WTC11 (cell line): ENCODE results near the gene TMC6. TPM values are rescaled to one million over a fixed set of nuclear protein-coding genes. Genes with fewer than 3 reads are reported as not detected.

ENCODE experiments used
- ATAC-seq: fragments of 200-7000 bp; cut with Tn5 transposase; 2 replicates; pipeline ENCODE4 v1.10.0; 2021; ENCODE audit warnings: mild to moderate bottlenecking, moderate library complexity
- CTCF ChIA-PET: fragments of 300-600 bp; sonication (Branson Sonifier 250); formaldehyde crosslinking; loops from one replicate; lab custom pipeline; 2021; ENCODE audit warnings: antibody characterized with exemption; lab: Charles Lee
- POLR2A ChIA-PET: fragments of 350-600 bp; sonication (Branson Sonifier 250); formaldehyde crosslinking; loops from one replicate; lab custom pipeline; 2021; ENCODE audit warnings: antibody characterized with exemption; lab: Charles Lee
- DNase-seq: peaks from one replicate; pipeline ENCODE4 v3.0.0; 2021; ENCODE audit warnings: low spot score
- H3K27ac Mint-ChIP-seq: 2 replicates; pipeline ENCODE4 v1.8.0; 2021; ENCODE audit warnings: mixed read lengths
- H3K27me3 Mint-ChIP-seq: 2 replicates; pipeline ENCODE4 v1.8.0; 2021; ENCODE audit warnings: low read depth, mild to moderate bottlenecking, moderate library complexity, mixed read lengths
- H3K36me3 Mint-ChIP-seq: 2 replicates; pipeline ENCODE4 v1.8.0; 2021; ENCODE audit warnings: mixed read lengths
- H3K4me1 Mint-ChIP-seq: 2 replicates; pipeline ENCODE4 v1.8.0; 2022; ENCODE audit warnings: mixed read lengths
- H3K4me3 Mint-ChIP-seq: 2 replicates; pipeline ENCODE4 v1.8.0; 2021; ENCODE audit warnings: mild to moderate bottlenecking, moderate library complexity, mixed read lengths
- H3K9me3 Mint-ChIP-seq: 2 replicates; pipeline ENCODE4 v1.8.0; 2021; ENCODE audit warnings: mixed read lengths
- ATF6 ChIP-seq: sonication (generic); formaldehyde crosslinking; IDR thresholded peaks from 2 replicates; pipeline ENCODE4 v1.8.1; 2023; ENCODE audit warnings: mild to moderate bottlenecking, missing genetic modification reagents
- CREB1 ChIP-seq: sonication (generic); formaldehyde crosslinking; IDR thresholded peaks from 2 replicates; pipeline ENCODE4 v1.8.0; 2023; ENCODE audit warnings: mild to moderate bottlenecking, missing genetic modification reagents
- CTCF ChIP-seq: fragments of 200-600 bp; IDR thresholded peaks from 2 replicates; pipeline ENCODE4 v1.8.0; 2022; ENCODE audit warnings: antibody characterized with exemption
- E2F4 ChIP-seq: sonication (generic); formaldehyde crosslinking; IDR thresholded peaks from 2 replicates; pipeline ENCODE4 v1.8.1; 2022; ENCODE audit warnings: low read depth, mild to moderate bottlenecking, moderate library complexity, missing genetic modification reagents, borderline replicate concordance
- ELF4 ChIP-seq: sonication (generic); formaldehyde crosslinking; IDR thresholded peaks from 2 replicates; pipeline ENCODE4 v1.8.1; 2022; ENCODE audit warnings: low read depth, mild to moderate bottlenecking, moderate library complexity, missing genetic modification reagents
- FOXK1 ChIP-seq: sonication (generic); formaldehyde crosslinking; IDR thresholded peaks from 2 replicates; pipeline ENCODE4 v1.8.0; 2022; ENCODE audit warnings: mild to moderate bottlenecking, moderate library complexity, missing genetic modification reagents
- FOXP4 ChIP-seq: sonication (generic); formaldehyde crosslinking; IDR thresholded peaks from 2 replicates; pipeline ENCODE4 v1.8.0; 2022; ENCODE audit warnings: mild to moderate bottlenecking, missing genetic modification reagents
- MAX ChIP-seq: sonication (generic); formaldehyde crosslinking; IDR thresholded peaks from 2 replicates; pipeline ENCODE4 v1.8.0; 2022; ENCODE audit warnings: mild to moderate bottlenecking, missing genetic modification reagents
- MLX ChIP-seq: sonication (generic); formaldehyde crosslinking; IDR thresholded peaks from 2 replicates; pipeline ENCODE4 v1.8.1; 2023; ENCODE audit warnings: mild to moderate bottlenecking, missing genetic modification reagents, moderate library complexity
- NFE2L1 ChIP-seq: sonication (generic); formaldehyde crosslinking; IDR thresholded peaks from 2 replicates; pipeline ENCODE4 v1.8.1; 2023; ENCODE audit warnings: missing genetic modification reagents
- PRDM15 ChIP-seq: sonication (generic); formaldehyde crosslinking; IDR thresholded peaks from 2 replicates; pipeline ENCODE4 v1.8.0; 2022; ENCODE audit warnings: missing genetic modification reagents
- RELA ChIP-seq: sonication (generic); formaldehyde crosslinking; IDR thresholded peaks from 2 replicates; pipeline ENCODE4 v1.8.1; 2022; ENCODE audit warnings: missing genetic modification reagents, mild to moderate bottlenecking, borderline replicate concordance
- RORB ChIP-seq: fragments of 250-450 bp; sonication (Bioruptor Pico); IDR thresholded peaks from 2 replicates; pipeline ENCODE4 v1.9.0; 2021; ENCODE audit warnings: mild to moderate bottlenecking
- TEAD1 ChIP-seq: sonication (generic); formaldehyde crosslinking; IDR thresholded peaks from 2 replicates; pipeline ENCODE4 v1.8.0; 2022; ENCODE audit warnings: mild to moderate bottlenecking, missing genetic modification reagents
- TEAD4 ChIP-seq: sonication (generic); formaldehyde crosslinking; IDR thresholded peaks from 2 replicates; pipeline ENCODE4 v1.8.0; 2022; ENCODE audit warnings: mild to moderate bottlenecking, missing genetic modification reagents
- TP53 ChIP-seq: sonication (generic); formaldehyde crosslinking; IDR thresholded peaks from 2 replicates; pipeline ENCODE4 v1.8.1; 2023; ENCODE audit warnings: mild to moderate bottlenecking, missing genetic modification reagents
- ZNF121 ChIP-seq: sonication (generic); formaldehyde crosslinking; IDR thresholded peaks from 2 replicates; pipeline ENCODE4 v1.8.0; 2023; ENCODE audit warnings: missing genetic modification reagents
- ZNF219 ChIP-seq: sonication (generic); formaldehyde crosslinking; IDR thresholded peaks from 2 replicates; pipeline ENCODE4 v1.8.0; 2023; ENCODE audit warnings: missing genetic modification reagents, mild to moderate bottlenecking, borderline replicate concordance
- ZNF423 ChIP-seq: fragments of 250-450 bp; sonication (Bioruptor Pico); IDR thresholded peaks from 2 replicates; pipeline ENCODE4 v2.1.2; 2022; ENCODE audit warnings: mild to moderate bottlenecking, moderate library complexity
- ZNF671 ChIP-seq: fragments of 250-450 bp; sonication (Bioruptor Pico); IDR thresholded peaks from 2 replicates; pipeline ENCODE4 v1.8.0; 2021; ENCODE audit warnings: mild to moderate bottlenecking
- ZSCAN18 ChIP-seq: fragments of 250-450 bp; sonication (Bioruptor Pico); IDR thresholded peaks from 2 replicates; pipeline ENCODE4 v2.1.2; 2022; ENCODE audit warnings: mild to moderate bottlenecking, moderate library complexity
- total RNA-seq: library from RNA; stranded (reverse); gene quantifications from 3 replicates; pipeline ENCODE4 v1.2.3, GENCODE V29; 2021

TMC6 gene
- total RNA-seq, 1 experiment from 2014 or later: 120 TPM

- POLR2A ChIA-PET: no interaction called here
- no peaks in the 10 kb centered on the region for H3K27me3 Mint-ChIP-seq
- H3K4me1 Mint-ChIP-seq: no peaks in the 10 kb centered on the region
- no peaks in the 10 kb centered on the region for H3K9me3 Mint-ChIP-seq
- TF ChIP-seq ZNF219 (CRISPR knock-in tag) (no peak), MLX (no peak), TEAD4 (CRISPR knock-in tag) (no peak), FOXP4 (no peak), ZNF121 (CRISPR knock-in tag) (no peak), ATF6 (CRISPR knock-in tag) (no peak), RORB (no peak), ELF4 (no peak), ZNF671 (CRISPR knock-in tag) (no peak), TEAD1 (CRISPR knock-in tag) (no peak), ZNF423 (CRISPR knock-in tag) (no peak)
- H3K27ac Mint-ChIP-seq: no peak overlapping the region
- no peak overlapping the region for H3K4me3 Mint-ChIP-seq
- peaks cover 23% of the 10 kb centered on the region for H3K36me3 Mint-ChIP-seq
- no peak for ATAC-seq
- CTCF ChIA-PET: interaction anchor here (2.0 kb wide), 1 partner anchor 22 kb away, joined by 8 read pairs; no protein-coding TSS in a partner anchor
- no peak for DNase-seq
Measured at GRCh38 chr17:78063489-78063888, 65.1 kb downstream of the TMC6 start.

- Mint-ChIP-seq H3K9me3 (no peaks in the 10 kb centered on the region), H3K27ac (no peak overlapping the region), H3K27me3 (no peaks in the 10 kb centered on the region), H3K36me3 (peaks cover 16% of the 10 kb centered on the region), H3K4me1 (no peaks in the 10 kb centered on the region), H3K4me3 (no peak overlapping the region)
- TF ChIP-seq FOXK1 (CRISPR knock-in tag): no peak
- TF ChIP-seq PRDM15 (CRISPR knock-in tag): no peak
- no peak for TF ChIP-seq RELA (CRISPR knock-in tag)
- no peak for TF ChIP-seq NFE2L1 (CRISPR knock-in tag)
- no peak for TF ChIP-seq ZNF671 (CRISPR knock-in tag)
- no peak for TF ChIP-seq CTCF
- TF ChIP-seq E2F4 (CRISPR knock-in tag): no peak
- no peak for TF ChIP-seq MAX
- no peak for TF ChIP-seq MLX
- TF ChIP-seq TP53 (CRISPR knock-in tag): no peak
- no peak for TF ChIP-seq CREB1
- no peak for TF ChIP-seq ZSCAN18 (CRISPR knock-in tag)
- ATAC-seq (no peak), DNase-seq (no peak)
- POLR2A ChIA-PET: no interaction called here
- CTCF ChIA-PET: interaction anchor here (1.2 to 1.5 kb wide), 2 partner anchors 22 to 43 kb away, joined by 5 to 6 read pairs; no protein-coding TSS in a partner anchor
Measured at GRCh38 chr17:78062596-78062995, 66.0 kb downstream of the TMC6 start.
